ENCODE measurements around the gene CHST13.

Gene CHST13, protein sequence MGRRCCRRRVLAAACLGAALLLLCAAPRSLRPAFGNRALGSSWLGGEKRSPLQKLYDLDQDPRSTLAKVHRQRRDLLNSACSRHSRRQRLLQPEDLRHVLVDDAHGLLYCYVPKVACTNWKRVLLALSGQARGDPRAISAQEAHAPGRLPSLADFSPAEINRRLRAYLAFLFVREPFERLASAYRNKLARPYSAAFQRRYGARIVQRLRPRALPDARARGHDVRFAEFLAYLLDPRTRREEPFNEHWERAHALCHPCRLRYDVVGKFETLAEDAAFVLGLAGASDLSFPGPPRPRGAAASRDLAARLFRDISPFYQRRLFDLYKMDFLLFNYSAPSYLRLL

DNA sequence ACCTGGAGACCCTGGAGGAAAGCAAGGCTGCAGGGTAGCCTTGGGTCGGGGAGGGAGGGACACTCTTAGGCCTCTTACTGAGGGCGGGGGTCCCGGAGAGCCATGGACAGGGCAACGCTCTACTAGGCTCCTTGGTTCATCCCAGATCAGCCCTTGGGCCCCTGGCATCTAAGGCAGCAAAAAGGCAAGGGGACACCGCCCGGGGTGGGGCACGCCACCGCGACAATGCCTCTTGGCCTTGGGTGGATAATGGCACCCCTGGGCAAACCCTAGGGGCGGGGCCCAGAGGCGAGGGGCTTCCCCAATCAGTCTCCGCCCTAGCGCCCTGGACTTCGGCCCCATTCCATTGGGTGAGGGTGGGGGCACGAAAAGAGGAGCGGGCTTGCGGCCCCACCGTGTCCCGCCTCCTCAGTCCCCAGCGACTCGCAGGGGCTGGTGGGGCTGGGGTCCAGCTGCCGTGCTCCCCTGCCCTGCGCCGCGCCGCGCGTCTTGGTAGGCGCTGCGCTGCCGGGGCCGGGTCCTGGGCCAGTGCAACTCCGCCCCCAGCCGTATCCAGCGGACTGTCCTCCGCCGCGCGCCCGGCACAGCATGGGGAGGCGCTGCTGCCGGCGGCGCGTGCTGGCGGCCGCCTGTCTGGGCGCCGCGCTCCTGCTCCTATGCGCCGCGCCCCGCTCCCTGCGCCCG lies at the start of gene CHST13:
Gene CHST13 (plus strand): TSS at position 411 of the 684 bp plus-strand sequence. CDS start 178 bp downstream, at position 589.
- DNase-seq (ENCODE audit: low spot score): no peak

DNA sequence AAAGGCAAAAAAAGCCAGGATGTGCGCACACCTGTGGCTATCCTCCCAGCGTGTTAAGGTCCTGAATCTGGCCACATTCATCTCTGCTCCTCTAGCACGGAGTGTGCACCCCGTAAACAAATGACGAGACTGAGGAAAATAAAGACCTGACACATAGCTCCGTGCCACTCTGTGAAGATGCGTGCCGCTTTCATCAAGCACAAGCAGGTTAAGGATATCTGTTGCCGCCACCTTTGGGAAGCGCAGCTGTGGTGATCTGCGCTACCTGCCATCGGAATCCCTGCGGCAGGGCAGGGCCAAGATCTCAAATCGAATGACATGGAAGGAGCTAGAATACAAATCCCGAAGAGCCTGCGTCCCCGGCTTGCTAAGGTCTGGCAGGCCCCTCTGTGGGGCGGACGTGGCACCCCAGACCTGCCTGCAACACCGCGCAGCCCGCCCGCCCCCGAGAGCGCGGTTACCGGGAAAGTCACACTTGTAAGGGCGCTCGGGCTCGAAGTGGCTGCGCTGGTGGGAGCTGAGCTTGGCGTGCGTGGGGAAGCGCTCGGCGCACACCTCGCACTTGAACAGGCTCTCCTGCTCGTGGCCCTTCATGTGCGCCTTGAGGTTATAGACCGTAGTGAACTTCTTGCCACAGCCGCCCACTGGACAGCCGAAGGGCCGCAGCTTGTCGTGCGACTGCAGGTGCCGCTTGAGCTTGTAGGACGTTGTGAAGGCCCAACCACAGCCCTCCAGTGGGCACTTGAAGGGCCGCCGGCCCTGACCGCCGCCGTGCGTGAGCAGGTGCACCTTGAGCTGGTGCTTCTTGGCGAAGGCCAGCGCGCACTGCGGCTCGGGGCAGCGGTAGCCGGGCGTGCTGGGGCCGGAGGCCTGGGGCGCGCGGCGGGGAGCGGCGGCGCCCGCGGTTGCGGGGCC lies 49.2 kb upstream of the CHST13 start:
- DNase-seq (ENCODE audit: low spot score): no peak

DNA sequence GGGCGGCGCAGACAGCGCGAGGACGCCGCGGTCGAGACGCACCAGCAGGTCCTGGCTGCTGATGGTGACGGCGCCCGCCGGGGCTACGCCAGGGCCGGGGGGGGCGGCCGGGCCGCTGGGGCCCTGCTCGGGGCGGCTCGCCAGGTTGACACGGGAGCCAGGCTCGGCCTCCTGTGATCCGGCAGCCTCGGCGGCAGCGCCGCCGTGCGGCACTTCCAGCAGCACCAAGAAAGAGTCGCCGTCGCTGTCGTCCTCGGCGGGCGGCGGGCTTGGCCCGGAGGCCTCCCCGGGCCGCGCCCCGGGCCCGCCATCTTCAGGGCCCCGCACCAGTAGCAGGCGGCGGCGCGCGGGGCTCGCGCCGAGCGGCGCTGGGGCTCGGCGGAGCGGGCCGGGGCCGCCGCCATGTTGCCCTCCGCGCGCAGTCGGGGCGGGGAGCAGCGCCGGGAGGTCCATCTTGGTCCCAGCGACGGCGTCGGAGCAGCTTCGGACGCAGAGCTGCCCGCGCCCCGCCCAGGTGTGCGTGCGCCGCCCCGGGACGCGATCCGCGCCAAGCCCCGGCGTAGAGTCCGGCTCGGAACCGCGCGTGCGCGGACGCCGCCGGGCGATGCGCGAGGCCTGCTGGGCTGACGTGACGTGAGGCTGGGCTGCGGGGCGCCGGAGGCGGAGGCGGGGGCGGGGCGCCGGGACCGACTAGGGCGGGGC lies 48.4 kb upstream of the CHST13 start, which contains the start of gene ZXDC:
Gene ZXDC (minus strand): TSS at position 479 of the 702 bp plus-strand sequence. CDS start 26 bp downstream, at position 453.
- peak; percentile 100 for DNase-seq (ENCODE audit: low spot score)

DNA sequence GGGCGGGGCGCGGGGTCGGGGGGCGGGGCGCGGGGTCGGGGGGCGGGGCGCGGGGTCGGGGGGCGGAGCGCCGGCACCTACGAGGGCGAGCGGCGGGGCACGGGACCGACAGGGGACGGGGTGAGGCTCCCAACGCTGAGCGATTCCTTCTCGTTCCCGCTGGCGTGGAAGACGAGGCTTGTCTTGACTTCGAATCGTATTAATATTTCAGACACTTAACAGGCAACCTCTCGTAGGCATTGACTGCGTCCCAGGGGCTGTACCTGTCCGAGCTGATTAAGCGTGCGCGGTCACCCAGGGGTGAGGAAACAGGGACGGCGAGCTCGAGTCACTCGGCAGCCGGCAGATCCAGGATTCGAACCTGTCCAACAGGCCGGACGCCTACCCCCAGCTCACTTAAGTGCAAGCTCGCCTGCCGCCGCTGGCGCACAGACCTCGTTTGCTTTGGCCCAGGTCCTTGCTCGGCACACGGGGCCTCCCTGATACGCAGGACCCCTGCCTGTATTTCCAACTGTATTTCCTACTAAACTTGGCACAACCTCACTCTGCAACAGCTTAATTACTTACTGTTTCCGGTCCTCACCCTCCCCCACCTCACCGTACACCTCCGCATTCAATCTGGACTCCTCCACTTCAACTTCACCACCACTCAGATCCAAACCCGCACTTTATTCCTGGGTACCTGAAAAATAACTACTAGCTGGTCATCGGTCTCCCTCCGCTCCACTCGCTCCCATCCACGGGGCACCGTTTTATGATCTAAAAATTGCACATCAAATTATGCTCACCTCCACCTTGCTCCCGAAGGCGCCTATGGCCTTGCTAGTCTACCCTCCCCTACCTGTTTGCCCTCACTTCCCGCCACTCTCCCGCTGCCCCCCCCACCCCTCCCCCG lies 47.5 kb upstream of the CHST13 start:
- DNase-seq (ENCODE audit: low spot score): no peak

DNA sequence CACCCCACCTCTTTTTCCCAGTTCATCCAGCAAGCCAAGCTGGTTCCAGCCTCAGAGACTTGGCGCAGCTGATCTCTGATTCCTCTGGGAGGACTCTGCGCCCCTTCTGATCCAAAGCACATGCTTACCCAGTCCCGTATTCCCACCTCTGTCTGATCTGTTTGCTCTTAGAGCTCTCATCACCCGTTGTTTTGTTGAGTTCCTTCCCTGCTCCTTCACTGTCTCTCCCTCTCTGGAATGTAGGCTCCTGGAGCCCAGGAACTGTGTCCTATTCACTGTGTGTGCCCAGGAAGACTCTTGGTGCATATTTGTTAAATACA lies 46.9 kb upstream of the CHST13 start:
- DNase-seq (ENCODE audit: low spot score): no peak

DNA sequence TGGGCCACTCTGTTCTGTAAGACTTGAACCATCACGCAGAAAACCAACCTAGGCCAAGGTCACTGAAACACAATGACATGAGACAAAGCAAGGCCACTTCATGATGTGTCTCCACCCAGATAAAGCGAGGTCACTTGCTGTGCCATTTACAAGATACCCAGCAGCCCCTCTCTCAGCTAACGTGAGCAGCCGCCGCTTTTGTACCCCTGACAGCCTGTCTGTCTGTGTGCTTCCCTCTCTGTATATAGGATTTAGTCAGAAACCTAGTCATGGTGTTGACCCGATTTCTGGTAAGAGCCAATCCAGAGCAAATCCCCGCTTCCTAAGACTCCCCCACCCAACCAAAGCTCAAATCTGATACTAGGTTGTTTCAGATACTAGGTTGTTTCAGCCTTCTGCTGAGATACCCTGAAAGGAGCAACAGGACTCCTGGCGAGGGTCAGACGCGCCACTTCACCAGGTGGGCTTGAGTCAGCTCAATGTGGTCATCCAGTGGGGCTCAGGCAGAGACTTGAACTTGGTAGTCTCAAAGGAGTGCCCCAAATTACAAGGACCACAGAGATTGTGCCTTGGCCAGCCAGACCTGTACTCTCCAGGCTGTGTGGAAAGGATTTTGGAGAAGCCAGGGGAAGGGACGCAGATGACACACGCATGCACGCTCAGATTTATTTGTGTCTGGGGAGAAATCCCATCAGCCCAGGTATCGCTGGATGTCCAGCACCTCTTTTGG lies 45.2 kb upstream of the CHST13 start:
- DNase-seq (ENCODE audit: low spot score): no peak

DNA sequence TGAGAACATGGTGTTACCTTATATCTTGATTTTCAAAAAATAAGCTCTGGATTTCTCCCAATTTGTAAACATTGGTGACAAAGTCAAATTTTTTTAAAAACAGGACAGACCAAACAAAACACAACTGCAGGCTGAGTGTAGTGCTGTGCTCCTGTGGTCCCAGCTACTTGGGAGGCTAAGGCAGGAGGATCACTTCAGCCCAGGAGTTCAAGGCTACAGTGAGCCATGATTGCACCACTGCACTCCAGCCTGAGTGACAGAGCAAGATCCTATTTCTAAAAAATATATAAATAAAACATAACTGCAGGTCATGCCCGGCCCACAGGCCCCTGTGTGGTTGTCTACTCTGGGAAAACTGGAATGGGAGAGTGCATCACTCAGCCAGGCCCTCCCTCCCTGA lies 44.3 kb upstream of the CHST13 start:
- no peak for DNase-seq (ENCODE audit: low spot score)

DNA sequence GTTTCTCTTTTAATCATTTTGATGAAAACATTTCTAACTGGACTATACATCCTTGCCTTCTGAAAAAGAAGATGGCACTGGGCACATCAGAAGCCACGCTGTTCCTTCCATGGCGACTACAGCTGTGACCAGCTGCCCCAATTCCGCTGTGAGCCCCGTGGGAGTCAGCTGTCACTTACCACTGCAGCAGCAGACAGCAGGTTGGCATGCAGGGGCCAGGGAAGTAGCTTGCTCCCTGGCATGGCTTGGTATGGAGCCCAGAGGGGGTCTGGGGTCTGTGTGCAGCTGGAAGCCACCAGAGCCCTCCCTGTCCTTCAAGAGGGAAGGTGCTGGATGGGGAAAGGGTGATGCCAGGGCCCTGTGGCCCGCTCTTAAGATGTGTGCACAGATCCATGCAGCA lies 43.7 kb upstream of the CHST13 start:
- DNase-seq (ENCODE audit: low spot score): no peak

DNA sequence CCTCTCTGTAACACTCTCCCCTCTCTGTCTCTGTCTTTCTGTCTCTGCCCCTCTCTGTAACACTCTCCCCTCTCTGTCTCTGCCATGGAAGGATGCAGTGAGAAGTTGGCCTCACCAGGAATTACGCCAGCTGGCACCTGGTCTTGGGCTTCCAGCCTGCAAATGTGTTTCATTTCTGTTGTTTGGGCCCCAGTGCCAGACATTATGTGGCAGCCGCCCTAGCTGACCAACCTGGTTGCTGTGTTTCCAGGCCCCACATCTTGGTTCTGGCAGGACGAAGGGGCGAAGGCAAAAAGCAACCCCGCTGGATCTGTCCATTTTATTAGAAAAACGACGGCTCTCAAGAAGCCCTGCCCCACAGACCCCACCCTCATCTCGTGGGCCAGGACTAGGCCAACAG lies 43.1 kb upstream of the CHST13 start:
- DNase-seq (ENCODE audit: low spot score): no peak

DNA sequence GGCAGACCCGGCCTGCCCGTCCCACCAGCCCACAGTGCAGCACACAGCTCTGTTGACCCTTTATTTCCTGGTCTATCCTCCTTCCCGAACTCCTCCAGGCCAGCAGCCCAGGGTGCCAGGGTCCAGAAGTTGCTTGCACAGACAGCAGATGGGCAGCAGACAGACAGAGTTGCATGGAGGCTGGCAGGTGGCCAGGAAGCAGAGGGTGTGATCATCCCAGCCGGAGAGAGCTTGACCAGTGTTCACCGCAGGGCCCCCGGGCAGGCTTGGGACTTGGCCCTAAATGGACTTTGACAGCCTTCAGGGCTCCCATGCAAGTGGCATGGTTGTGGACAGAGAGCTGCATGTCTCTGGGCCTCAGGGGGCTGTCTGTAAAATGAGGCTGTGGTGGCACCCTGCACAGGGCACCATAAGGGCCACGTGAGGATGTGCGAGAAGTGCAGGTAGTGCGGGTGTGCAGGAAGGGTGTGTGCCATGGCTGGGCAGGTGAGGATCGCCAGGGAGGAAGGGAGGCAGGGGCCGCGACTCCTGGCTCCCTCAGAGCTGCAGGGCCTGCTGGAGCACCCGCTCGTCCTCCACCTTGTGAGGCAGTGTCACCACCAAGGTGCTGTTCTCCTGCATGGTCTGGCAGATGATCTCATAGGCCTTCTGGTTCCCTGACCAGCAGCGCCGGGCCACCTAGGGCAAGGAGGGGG lies 42.0 kb upstream of the CHST13 start:
- DNase-seq (ENCODE audit: low spot score): no peak

DNA sequence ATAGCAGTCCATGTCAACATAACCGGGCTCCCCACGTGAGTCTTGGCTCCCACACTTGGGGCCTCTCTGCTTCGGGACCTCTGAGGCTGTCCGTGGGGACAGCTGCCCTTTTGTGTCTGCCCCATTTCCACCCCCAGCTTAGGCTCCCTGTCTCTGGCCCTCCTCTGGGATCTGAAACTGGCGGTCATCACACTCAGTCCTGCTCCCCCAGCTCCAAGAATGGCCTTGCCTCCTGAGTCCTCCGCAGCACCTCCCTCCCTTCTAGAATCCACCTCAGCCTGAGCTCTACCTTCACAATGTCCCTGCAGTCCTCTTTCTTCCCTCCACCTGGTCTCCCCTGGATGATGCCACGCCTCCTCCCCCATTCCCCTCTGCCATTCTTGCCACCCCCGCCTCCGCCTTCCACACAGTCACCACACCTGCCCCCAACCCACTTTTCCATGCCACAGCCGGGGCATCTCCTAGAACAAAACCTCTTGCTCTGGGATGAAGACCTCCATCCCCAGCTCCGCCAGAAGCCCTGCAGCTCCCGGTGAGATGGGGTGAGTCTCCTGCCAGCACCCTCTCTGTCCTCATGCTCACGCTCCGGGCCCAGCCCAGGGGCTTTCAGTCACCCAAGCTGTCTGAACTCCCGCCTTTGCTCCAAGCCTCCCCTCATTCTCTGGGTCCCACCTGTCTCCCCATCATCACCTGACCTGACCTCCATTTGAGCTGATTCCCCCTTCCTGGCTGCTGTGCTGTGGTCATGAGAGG lies 41.3 kb upstream of the CHST13 start:
- no peak for DNase-seq (ENCODE audit: low spot score)

DNA sequence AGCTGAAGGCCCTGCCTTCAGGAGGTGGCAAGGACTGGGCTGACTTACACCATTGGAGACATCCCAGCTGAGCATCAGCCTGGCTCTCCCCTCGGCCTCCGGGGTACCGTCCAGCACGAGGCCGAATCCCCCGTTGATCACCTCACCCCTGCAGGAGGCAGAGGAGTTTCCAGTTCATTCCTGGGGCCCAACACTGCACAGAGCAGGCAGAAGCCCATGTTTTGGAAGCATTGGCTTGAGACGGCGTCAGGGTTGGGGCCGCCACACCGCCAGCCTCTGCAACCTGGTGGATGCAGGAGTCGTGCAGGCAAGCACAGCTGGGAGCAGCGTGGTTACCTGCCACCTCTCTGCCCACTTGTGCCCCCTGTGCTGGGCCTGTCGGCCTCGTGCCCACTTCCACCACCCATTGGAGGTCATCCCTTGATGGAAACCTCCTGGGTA lies 40.6 kb upstream of the CHST13 start:
- DNase-seq (ENCODE audit: low spot score): no peak

DNA sequence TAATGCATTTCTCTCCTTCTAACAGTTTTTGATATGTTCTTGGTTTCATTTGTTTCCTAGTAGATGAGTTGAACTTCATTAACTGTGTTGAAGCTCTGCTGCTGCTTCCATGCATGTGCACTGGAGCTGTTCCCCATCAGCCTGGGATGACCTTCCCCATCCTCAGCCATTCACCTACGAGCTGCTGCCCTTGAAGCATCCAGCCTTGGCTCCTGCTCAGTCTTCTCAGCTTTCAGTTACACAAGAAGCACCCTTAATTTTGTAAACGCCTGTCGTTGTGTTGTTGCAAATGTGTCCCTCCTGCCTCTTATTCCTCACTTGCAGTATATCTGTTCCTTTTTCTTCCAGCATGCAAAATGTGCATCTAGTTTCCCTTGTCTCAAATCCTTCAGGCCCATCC lies 39.8 kb upstream of the CHST13 start:
- no peak for DNase-seq (ENCODE audit: low spot score)

DNA sequence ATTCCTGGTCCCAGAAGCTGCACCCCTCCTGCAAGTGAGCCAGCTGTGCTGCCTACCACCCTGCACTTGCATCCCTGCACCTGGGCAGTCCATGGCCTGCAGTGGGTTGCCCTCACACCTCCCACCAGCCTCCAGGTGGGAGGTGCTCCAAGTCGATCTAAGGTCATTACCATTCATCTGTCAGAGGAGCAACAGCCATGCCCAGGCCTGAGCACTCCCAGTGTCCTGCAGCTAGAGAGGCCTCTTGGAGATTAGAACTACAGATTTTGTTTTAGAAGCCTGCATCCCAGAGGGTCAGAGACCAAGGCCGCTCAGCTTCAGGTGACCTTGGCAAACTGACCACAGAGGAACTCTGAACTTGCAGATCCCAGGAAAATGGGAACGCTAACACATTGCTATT lies 39.3 kb upstream of the CHST13 start:
- DNase-seq (ENCODE audit: low spot score): no peak

DNA sequence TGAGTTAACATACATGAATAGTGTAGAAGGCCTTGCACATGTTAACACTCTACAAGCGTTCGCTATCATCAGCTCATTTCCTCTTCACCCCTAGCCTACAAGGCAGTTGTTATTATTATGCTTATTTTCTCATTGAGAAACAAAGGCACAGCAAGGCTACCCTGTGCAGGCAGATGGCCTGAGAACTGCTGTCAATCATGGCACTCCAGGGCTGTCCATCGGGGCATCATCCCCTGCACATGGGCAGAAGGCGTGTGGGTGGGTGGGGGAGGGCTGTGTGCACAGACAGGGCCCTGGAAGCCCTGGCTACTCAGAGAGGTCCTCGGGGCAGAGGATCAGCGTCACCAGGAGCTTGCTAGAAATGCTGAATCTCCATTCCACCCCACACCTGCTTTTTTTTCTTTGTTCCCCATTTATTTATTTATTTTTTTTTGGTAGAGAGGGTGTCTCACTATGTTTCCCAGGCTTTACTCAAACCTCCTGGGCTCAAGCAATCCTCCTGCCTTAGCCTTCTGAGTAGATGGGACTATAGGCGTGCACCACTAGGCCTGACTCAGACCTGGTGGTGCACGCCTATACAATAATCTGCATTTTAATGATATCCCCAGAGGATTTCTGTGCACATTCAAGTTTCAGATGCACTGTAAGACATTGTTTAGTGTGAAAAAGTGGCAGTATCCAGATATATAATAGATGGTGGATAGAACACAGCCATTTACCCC lies 38.6 kb upstream of the CHST13 start:
- DNase-seq (ENCODE audit: low spot score): peak; percentile 42

DNA sequence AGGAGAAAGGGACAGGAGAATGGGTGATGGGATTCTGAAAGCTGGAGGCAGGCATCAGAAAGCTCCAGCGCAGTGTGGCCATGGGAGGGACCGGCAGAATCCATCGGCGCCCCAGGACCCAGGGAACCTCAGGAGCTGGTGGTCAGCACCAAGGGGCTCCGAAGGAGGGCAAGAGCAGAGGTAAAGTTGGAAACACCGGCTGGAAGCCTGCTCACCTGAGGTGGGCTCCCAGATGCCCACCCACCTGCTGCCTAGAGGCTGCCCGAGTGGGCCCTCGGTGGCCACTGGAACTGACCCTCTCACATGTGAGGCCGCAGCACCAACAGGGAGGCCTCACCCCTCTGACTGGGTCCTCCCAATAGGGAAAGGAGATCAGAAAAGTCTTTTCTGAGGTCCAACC lies 38.0 kb upstream of the CHST13 start:
- DNase-seq (ENCODE audit: low spot score): no peak

DNA sequence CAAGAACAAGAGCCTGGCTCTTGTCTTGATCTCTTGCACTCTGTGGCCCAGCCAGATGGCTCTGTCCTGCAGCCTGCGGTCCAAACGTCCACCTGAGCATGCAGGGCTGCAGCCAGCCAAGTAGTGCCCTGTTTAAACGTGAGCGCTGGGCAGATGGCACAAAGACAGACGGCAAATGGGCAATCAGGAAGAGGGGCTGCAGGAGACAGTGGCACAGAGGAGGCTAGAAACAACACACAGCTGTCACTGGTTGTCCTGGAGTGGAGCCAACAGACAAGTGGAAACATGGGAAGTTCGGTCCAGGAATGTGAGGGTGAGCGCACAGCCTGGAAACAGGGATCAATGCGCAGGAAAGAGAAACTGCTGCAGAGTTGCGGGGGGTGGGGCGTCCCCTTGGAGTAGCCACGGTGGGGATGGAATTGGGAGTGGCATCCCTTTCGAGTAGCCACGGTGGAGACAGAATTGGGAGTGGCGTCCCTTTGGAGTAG lies 37.6 kb upstream of the CHST13 start:
- DNase-seq (ENCODE audit: low spot score): no peak

DNA sequence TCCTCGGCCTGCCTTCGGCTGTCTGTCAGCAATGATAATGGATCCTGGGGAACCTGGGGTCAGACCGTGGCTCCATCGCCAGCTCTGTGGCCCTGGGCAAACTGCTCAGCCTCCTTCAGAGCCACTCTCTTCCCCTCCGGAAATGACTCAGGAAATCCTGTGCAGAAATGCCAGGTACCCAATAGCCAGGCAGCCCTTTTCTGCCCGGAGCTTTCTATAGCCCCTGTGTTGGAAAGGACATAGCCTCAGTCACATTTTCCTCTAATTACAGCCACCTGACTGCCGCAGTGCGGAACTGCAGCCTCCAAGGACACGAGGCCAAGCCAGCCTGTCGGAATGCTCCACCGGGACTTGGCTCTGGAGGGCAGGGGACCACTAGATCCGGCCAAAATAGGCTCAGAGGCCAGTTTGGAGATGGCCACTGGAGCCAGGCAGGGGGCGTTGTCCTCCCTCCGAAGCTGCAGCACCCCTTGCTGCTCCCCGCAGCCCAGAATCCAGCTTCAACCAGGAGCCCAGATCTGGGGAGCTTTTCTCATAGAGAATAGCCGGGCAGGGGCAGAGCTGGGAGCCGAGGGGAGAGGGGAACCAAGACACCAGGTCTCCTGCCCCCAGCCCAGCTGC lies 36.7 kb upstream of the CHST13 start:
- DNase-seq (ENCODE audit: low spot score): peak; percentile 99

Measured in COLO829 (cell line).